Effector CD4-positive, alpha-beta T cell (primary cell): Measurements from ENCODE around the gene NTF4. TPM values are rescaled to one million over a fixed set of nuclear protein-coding genes. Genes with fewer than 3 reads are reported as not detected.

Experiments
- DNase-seq: peaks from one replicate; pipeline ENCODE4 v3.0.0-alpha.2; 2020
- total RNA-seq: gene quantifications from one replicate; lab custom pipeline; 2026; lab: John Stamatoyannopoulos, UW

NTF4 gene
- total RNA-seq, result not detected

- no peak for DNase-seq
Measured at GRCh38 chr19:49064768-49065611, at the start of gene NTF4. NTF4 (minus strand) TSS chr19:49064818; CDS start chr19:49061997, 2,821 bp downstream.

- peak; percentile 64 for DNase-seq
Measured at GRCh38 chr19:49113762-49114629, 49.4 kb upstream of the NTF4 start, which contains the start of gene LIN7B. LIN7B (plus strand) TSS chr19:49114370; CDS start chr19:49114405, 35 bp downstream.

- DNase-seq, result no peak
Measured at GRCh38 chr19:49111218-49111998, 46.8 kb upstream of the NTF4 start.

- no peak for DNase-seq
Measured at GRCh38 chr19:49110567-49110966, 45.9 kb upstream of the NTF4 start.

GRCh38 chr19:49109569-49110233 is 45.1 kb upstream of the NTF4 start:
- no peak for DNase-seq

- no peak for DNase-seq
Measured at GRCh38 chr19:49109051-49109450, 44.4 kb upstream of the NTF4 start.

- no peak for DNase-seq
Measured at GRCh38 chr19:49107625-49108459, 43.2 kb upstream of the NTF4 start.

- DNase-seq, result peak; percentile 53
Measured at GRCh38 chr19:49106648-49107135, 42.1 kb upstream of the NTF4 start.

- DNase-seq, result no peak
Measured at GRCh38 chr19:49104229-49104864, 39.7 kb upstream of the NTF4 start.

GRCh38 chr19:49103331-49104085 is 38.9 kb upstream of the NTF4 start:
- no peak for DNase-seq

GRCh38 chr19:49102303-49102702 is 37.7 kb upstream of the NTF4 start:
- DNase-seq, result no peak

- DNase-seq, result no peak
Measured at GRCh38 chr19:49101160-49101559, 36.5 kb upstream of the NTF4 start.

- DNase-seq, result no peak
Measured at GRCh38 chr19:49098795-49099194, 34.2 kb upstream of the NTF4 start.

- DNase-seq, result peak; percentile 70
Measured at GRCh38 chr19:49097453-49098288, 33.1 kb upstream of the NTF4 start.

- no peak for DNase-seq
Measured at GRCh38 chr19:49094505-49095482, 30.2 kb upstream of the NTF4 start.

- no peak for DNase-seq
Measured at GRCh38 chr19:49092686-49093085, 28.1 kb upstream of the NTF4 start.

- no peak for DNase-seq
Measured at GRCh38 chr19:49091391-49092038, 26.9 kb upstream of the NTF4 start.
